Measurements from ENCODE around the gene AATF.

AATF gene

GRCh38 chr17:36922175-36922574, 26.6 kb upstream of the AATF start:
- DNase-seq (ENCODE audit: low spot score): no peak
- in situ Hi-C loops (cut with MboI; ENCODE audit: low sequenced_read_pairs, unreplicated experiment): no loop called here
- no peak for TF ChIP-seq CTCF (IDR thresholded peaks at IDR 0.05; ENCODE audit: borderline replicate concordance, control extremely low read depth, extremely low read depth, insufficient read depth, missing control alignments)

GRCh38 chr17:36923814-36924221, 24.9 kb upstream of the AATF start:
- DNase-seq (ENCODE audit: low spot score): no peak
- in situ Hi-C loops (cut with MboI; ENCODE audit: low sequenced_read_pairs, unreplicated experiment): no loop called here
- no peak for TF ChIP-seq CTCF (IDR thresholded peaks at IDR 0.05; ENCODE audit: borderline replicate concordance, control extremely low read depth, extremely low read depth, insufficient read depth, missing control alignments)

- no peak for TF ChIP-seq CTCF (IDR thresholded peaks at IDR 0.05; ENCODE audit: borderline replicate concordance, control extremely low read depth, extremely low read depth, insufficient read depth, missing control alignments)
- in situ Hi-C loops (cut with MboI; ENCODE audit: low sequenced_read_pairs, unreplicated experiment): no loop called here
- DNase-seq (ENCODE audit: low spot score): no peak
Observed at GRCh38 chr17:36926226-36926625, 22.5 kb upstream of the AATF start.

GRCh38 chr17:36926701-36927100, 22.1 kb upstream of the AATF start:
- in situ Hi-C loops (cut with MboI; ENCODE audit: low sequenced_read_pairs, unreplicated experiment): no loop called here
- TF ChIP-seq CTCF (IDR thresholded peaks at IDR 0.05; ENCODE audit: borderline replicate concordance, control extremely low read depth, extremely low read depth, insufficient read depth, missing control alignments): no peak

GRCh38 chr17:36928471-36929345, 20.0 kb upstream of the AATF start:
- in situ Hi-C loops (cut with MboI; ENCODE audit: low sequenced_read_pairs, unreplicated experiment): no loop called here
- DNase-seq (ENCODE audit: low spot score): no peak
- no peak for TF ChIP-seq CTCF (IDR thresholded peaks at IDR 0.05; ENCODE audit: borderline replicate concordance, control extremely low read depth, extremely low read depth, insufficient read depth, missing control alignments)

More at GRCh38 chr17:36926701-36927100, 22.1 kb upstream of the AATF start:
- DNase-seq (ENCODE audit: low spot score): no peak

GRCh38 chr17:36929851-36930582, 18.7 kb upstream of the AATF start:
- no peak for TF ChIP-seq CTCF (IDR thresholded peaks at IDR 0.05; ENCODE audit: borderline replicate concordance, control extremely low read depth, extremely low read depth, insufficient read depth, missing control alignments)
- in situ Hi-C loops (cut with MboI; ENCODE audit: low sequenced_read_pairs, unreplicated experiment): no loop called here
- DNase-seq (ENCODE audit: low spot score): no peak

Measured in GM13976 (cell line).